ENCODE measurements around the gene TMEM271. TPM values are rescaled to one million over a fixed set of nuclear protein-coding genes. Genes with fewer than 3 reads are reported as not detected.
"Not testable (repeated sequence)": the region's sequence is repeated elsewhere in the genome, so short reads cannot be mapped to it uniquely, and the experiment has no call there.

TMEM271 gene
- total and polyA plus RNA-seq, 10 donors: not detected

GRCh38 chr4:566035-566434 lies 10.1 kb downstream of the TMEM271 start:
- TF ChIP-seq CTCF (IDR thresholded peaks at IDR 0.05 in 8 of 11, conservative IDR thresholded peaks at IDR 0.05 in 3 of 11) (no peak), POLR2AphosphoS5 (IDR thresholded peaks at IDR 0.05) (no peak), POLR2A (IDR thresholded peaks at IDR 0.05) (no peak)
- H3K4me3 ChIP-seq: no peak overlapping the region
- peaks cover 0 to 42% (median 9%) of the 10 kb centered on the region in 7 donors for H3K27me3 ChIP-seq (replicated peaks in 1 of 7)
- H3K36me3 ChIP-seq: no peaks in the 10 kb centered on the region
- intact Hi-C loops (cut with DNase I; ENCODE audit: low total_unique reads): no loop called here
- WGBS, 5 donors: 87 to 99% (median 94%) methylated on average over 7 of the region's 7 CpGs
- H3K27ac ChIP-seq: no peak overlapping the region
- no peak for DNase-seq
- H3K4me1 ChIP-seq: no peaks in the 10 kb centered on the region
- peaks cover 0 to 20% (median 0%) of the 10 kb centered on the region in 8 donors for H3K9me3 ChIP-seq

GRCh38 chr4:565614-566013 lies 10.5 kb downstream of the TMEM271 start:
- H3K36me3 ChIP-seq; intact Hi-C loops (cut with DNase I; ENCODE audit: low total_unique reads); H3K4me1 ChIP-seq; H3K27ac ChIP-seq; H3K4me3 ChIP-seq; DNase-seq: not testable (repeated sequence)
- WGBS, 5 donors: 78 to 100% (median 86%) methylated on average over 1 of the region's 1 CpG
- Histone ChIP-seq H3K27me3 (replicated peaks in 1 of 7) (peaks cover 0 to 38% (median 8%) of the 10 kb centered on the region in 7 donors), H3K9me3 (peaks cover 0 to 23% (median 0%) of the 10 kb centered on the region in 8 donors)

DNA sequence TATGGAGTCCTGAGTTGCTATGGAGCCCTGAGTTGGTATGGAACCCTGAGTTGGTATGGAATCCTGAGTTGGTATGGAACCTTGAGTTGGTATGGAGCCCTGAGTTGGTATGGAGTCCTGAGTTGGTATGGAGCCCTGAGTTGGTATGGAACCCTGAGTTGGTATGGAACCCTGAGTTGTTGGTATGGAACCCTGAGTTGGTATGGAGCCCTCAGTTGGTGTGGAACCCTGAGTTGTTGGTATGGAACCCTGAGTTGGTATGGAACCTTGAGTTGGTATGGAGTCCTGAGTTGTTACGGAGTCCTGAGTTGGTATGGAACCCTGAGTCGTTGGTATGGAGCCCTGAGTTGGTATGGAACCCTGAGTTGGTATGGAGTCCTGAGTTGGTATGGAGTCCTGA lies 13.6 kb downstream of the TMEM271 start:
- H3K4me1 ChIP-seq; H3K27me3 ChIP-seq (replicated peaks in 1 of 7); H3K4me3 ChIP-seq; intact Hi-C loops (cut with DNase I; ENCODE audit: low total_unique reads); H3K36me3 ChIP-seq; DNase-seq; H3K27ac ChIP-seq: not testable (repeated sequence)
- H3K9me3 ChIP-seq: peaks cover 0 to 27% (median 0%) of the 10 kb centered on the region in 8 donors
- WGBS, 5 donors: 71 to 88% (median 84%) methylated on average over 2 of the region's 2 CpGs

DNA sequence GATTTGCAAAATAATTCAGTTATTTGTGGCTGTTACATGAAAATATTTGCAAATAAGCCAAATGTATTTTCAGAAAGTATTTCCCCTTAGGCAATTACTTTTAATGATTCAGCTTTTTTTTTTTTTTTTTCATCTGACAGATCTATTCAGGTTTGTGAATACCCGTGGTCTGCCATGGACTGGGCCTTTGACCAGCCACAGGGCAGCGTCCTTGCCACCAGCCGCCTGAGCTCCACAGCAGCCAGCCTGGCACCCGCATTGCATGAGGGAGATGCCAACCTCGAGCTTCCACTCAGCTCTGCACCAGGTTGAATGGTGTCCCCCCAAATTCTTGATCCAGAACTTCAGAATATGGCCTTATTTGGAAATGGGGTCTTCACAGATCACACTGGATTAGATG lies 14.7 kb downstream of the TMEM271 start:
- no peak overlapping the region for H3K4me3 ChIP-seq
- H3K36me3 ChIP-seq: no peaks in the 10 kb centered on the region
- H3K9me3 ChIP-seq: peaks cover 0 to 37% (median 0%) of the 10 kb centered on the region in 8 donors
- no peaks in the 10 kb centered on the region for H3K27me3 ChIP-seq (replicated peaks in 1 of 7)
- no peak overlapping the region for H3K27ac ChIP-seq
- intact Hi-C loops (cut with DNase I; ENCODE audit: low total_unique reads): no loop called here
- WGBS, 5 donors: 79 to 85% (median 83%) methylated on average over 5 of the region's 5 CpGs
- TF ChIP-seq POLR2A (IDR thresholded peaks at IDR 0.05) (no peak), POLR2AphosphoS5 (IDR thresholded peaks at IDR 0.05) (no peak), CTCF (IDR thresholded peaks at IDR 0.05 in 8 of 11, conservative IDR thresholded peaks at IDR 0.05 in 3 of 11) (no peak)
- H3K4me1 ChIP-seq: no peaks in the 10 kb centered on the region
- no peak for DNase-seq

DNA sequence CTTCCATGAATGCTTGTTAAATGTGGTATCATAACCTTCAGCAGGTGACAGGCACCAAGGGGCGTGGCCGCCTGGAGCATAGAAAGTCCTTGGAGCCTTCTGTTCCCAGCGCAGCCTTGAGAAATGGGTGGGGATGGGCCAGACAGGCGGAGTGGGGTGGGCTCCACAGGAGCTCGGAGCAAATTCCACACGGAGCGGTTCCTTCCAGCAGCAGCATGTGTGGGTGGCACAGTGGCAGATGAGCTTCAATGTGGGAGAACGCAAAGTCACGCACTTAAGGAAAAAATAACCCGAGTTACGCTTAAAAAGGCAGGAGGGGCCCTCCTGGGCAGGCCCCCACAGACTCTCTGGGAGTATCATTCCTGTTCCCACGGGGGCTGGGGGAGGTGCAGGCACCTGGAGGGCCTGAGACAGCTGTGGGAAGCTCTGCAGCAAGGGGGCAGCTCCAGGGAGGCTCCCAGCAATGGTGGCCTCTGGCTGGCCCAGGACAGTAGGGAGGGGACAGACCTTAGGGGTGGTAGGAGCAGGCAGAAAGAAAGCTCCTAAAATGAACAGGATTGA lies 15.3 kb downstream of the TMEM271 start:
- intact Hi-C loops (cut with DNase I; ENCODE audit: low total_unique reads): no loop called here
- no peak overlapping the region for H3K4me3 ChIP-seq
- H3K27ac ChIP-seq: no peak overlapping the region
- no peak for DNase-seq
- H3K36me3 ChIP-seq: no peaks in the 10 kb centered on the region
- H3K4me1 ChIP-seq: no peaks in the 10 kb centered on the region
- 66 to 83% (median 79%) methylated on average over 12 of the region's 12 CpGs for WGBS, 5 donors
- TF ChIP-seq POLR2AphosphoS5 (IDR thresholded peaks at IDR 0.05): no peak
- TF ChIP-seq POLR2A (IDR thresholded peaks at IDR 0.05): no peak
- TF ChIP-seq CTCF (IDR thresholded peaks at IDR 0.05 in 8 of 11, conservative IDR thresholded peaks at IDR 0.05 in 3 of 11): no peak
- no peaks in the 10 kb centered on the region for H3K27me3 ChIP-seq (replicated peaks in 1 of 7)
- H3K9me3 ChIP-seq: peaks cover 0 to 38% (median 0%) of the 10 kb centered on the region in 8 donors
